Left lung (tissue), 14 donors: ENCODE results near the gene MPO. TPM values are rescaled to one million over a fixed set of nuclear protein-coding genes. Genes with fewer than 3 reads are reported as not detected.
A peak's percentile ranks its signal among the peaks of the same experiment; 100 is the strongest.

ENCODE experiments used
- ATAC-seq: fragments of 200-7000 bp; cut with Tn5 transposase; one replicate; pipeline ENCODE4 v1.9.1; 2020; ENCODE audit warnings: moderate library complexity
- DNase-seq, 4 donors: peaks; one replicate each; pipeline ENCODE4 v3.0.0-alpha.2; 2013 to 2020
- H3K27ac ChIP-seq, 2 donors: fragments of 200-600 bp; sonication (generic) in 1 of 2; one replicate each; pipeline versions ENCODE4 v1.5.0 to v1.8.0; 2020 to 2021
- H3K27me3 ChIP-seq, 2 donors: fragments of 200-600 bp; sonication (generic) in 1 of 2; one replicate each; pipeline versions ENCODE4 v1.5.0 to v1.8.0; 2020 to 2021
- H3K36me3 ChIP-seq, 2 donors: fragments of 200-600 bp; sonication (generic) in 1 of 2; one replicate each; pipeline versions ENCODE4 v1.5.0 to v1.8.0; 2020 to 2021
- H3K4me1 ChIP-seq, 2 donors: fragments of 200-600 bp; one replicate each; pipeline ENCODE4 v1.8.0; 2021
- H3K4me3 ChIP-seq, 2 donors: fragments of 200-600 bp; sonication (generic) in 1 of 2; one replicate each; pipeline versions ENCODE4 v1.5.0 to v1.8.0; 2020 to 2021; ENCODE audit warnings: mild to moderate bottlenecking in 1 of 2
- H3K9me3 ChIP-seq, 2 donors: fragments of 200-600 bp; sonication (generic) in 1 of 2; one replicate each; pipeline versions ENCODE4 v1.5.0 to v1.8.0; 2020 to 2021
- intact Hi-C, 2 donors: fragments of 100-400 bp; cut with DNase I; formaldehyde crosslinking; loops; one replicate each; pipeline versions ENCODE4 v1.11.2 to v1.14.2; 2022
- long read RNA-seq, 12 donors: library from polyadenylated mRNA in 2 of 12; unstranded in 2 of 12; transcript quantifications; one replicate each; pipeline ENCODE4 v2.0.0 and lab custom pipeline, GENCODE V29; 2019 to 2026
- polyA plus RNA-seq, 6 donors: library from polyadenylated mRNA; unstranded; fragments of 120-200 nt; gene quantifications; one replicate each; pipeline ENCODE4 v1.2.1, GENCODE V29; 2013; ENCODE audit not compliant: insufficient read length in 6 of 6
- total RNA-seq, 2 donors: library from RNA; stranded (reverse); fragmentation: NEBNext Ultra II Directional; extraction: Animal tissue kit (Norgen Biotek cat#: 25700); gene quantifications; one replicate each; pipeline ENCODE4 v1.2.1, GENCODE V29; 2021
- TF ChIP-seq, protein P1 (sequence below), 2 donors: fragments of 200-600 bp; sonication (generic) in 1 of 2; IDR thresholded peaks; one replicate each; pipeline versions ENCODE4 v1.5.0 to v1.8.0; 2021; ENCODE audit warnings: antibody characterized with exemption in 2 of 2
- donor health status: DM: no; HTN: yes; CAD: no.
- donor health status: DM: no; HTN: no; CAD: no.

Gene MPO, protein sequence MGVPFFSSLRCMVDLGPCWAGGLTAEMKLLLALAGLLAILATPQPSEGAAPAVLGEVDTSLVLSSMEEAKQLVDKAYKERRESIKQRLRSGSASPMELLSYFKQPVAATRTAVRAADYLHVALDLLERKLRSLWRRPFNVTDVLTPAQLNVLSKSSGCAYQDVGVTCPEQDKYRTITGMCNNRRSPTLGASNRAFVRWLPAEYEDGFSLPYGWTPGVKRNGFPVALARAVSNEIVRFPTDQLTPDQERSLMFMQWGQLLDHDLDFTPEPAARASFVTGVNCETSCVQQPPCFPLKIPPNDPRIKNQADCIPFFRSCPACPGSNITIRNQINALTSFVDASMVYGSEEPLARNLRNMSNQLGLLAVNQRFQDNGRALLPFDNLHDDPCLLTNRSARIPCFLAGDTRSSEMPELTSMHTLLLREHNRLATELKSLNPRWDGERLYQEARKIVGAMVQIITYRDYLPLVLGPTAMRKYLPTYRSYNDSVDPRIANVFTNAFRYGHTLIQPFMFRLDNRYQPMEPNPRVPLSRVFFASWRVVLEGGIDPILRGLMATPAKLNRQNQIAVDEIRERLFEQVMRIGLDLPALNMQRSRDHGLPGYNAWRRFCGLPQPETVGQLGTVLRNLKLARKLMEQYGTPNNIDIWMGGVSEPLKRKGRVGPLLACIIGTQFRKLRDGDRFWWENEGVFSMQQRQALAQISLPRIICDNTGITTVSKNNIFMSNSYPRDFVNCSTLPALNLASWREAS
- total RNA-seq (1 to 10 TPM; 1.0 to 1.5 TPM), polyA plus RNA-seq (10 to 100 TPM in 5 of 6 donors, 1 to 10 TPM in 1; 6.6 to 15.3 (median 11.4) TPM)
- long read RNA-seq, donor 1, partial matches to known transcripts, result 6 of 7 reads
- long read RNA-seq, donor 1, other reads (novel, unspliced or antisense), result 0 of 7 reads
- long read RNA-seq, donor 2, partial matches to known transcripts, result 0 of 1 reads
- long read RNA-seq, donor 2, other reads (novel, unspliced or antisense), result 0 of 1 reads
- long read RNA-seq, donor 3, transcript MPO-201 (12 exons, 3,215 nt), result major isoform, 5 of 5 reads
- long read RNA-seq, donor 3, partial matches to known transcripts, result 0 of 5 reads
- long read RNA-seq, donor 3, other reads (novel, unspliced or antisense), result 0 of 5 reads
- long read RNA-seq, donor 4, result 0 reads
- long read RNA-seq, donor 5, result 0 reads
- long read RNA-seq, donor 6, partial matches to known transcripts, result 0 of 2 reads
- long read RNA-seq, donor 6, other reads (novel, unspliced or antisense), result 0 of 2 reads
- long read RNA-seq, donor 7, partial matches to known transcripts, result 0 of 3 reads
- long read RNA-seq, donor 7, other reads (novel, unspliced or antisense), result 0 of 3 reads
- long read RNA-seq, donor 8, partial matches to known transcripts, result 0 of 2 reads
- long read RNA-seq, donor 8, other reads (novel, unspliced or antisense), result 0 of 2 reads
- long read RNA-seq, donor 9, result 0 reads
- long read RNA-seq, donor 10, partial matches to known transcripts, result 1 of 2 reads
- long read RNA-seq, donor 10, other reads (novel, unspliced or antisense), result 0 of 2 reads
- long read RNA-seq, donor 11, result 0 reads
- long read RNA-seq, donor 12, partial matches to known transcripts, result 0 of 3 reads
- long read RNA-seq, donor 12, other reads (novel, unspliced or antisense), result 0 of 3 reads

DNA sequence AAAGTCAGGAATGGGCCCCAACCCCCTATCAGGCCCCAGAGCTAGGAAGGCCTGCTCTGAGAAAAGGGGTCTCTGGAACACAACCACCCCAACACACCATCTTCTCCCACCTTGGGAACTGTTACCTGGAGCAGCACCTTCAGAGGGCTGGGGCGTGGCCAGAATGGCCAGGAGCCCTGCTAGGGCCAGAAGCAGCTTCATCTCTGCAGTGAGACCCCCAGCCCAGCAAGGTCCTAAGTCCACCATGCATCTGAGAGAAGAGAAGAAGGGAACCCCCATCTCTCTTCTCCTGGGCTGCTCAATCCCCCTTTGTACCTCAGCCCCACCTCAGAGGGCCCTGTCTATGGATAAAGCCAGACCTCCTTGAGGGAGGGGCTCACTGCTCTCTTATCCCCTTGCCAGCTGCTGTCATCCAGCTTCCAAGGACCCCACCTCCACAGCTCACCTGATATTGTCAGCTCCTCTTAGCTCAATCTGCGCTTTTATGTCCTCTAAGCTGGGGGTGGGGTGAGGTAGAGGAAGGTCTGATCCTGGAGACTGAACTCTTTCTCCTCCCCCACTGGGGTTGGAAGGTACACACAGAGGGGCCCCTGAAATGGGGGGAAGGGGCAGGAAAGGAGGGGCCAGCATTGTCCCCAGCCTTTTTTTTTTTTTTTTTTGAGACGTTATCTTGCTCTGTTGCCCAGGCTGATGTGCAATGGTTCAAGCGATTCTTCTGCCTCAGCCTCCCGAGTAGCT, at the start of gene MPO:
Gene MPO, minus strand, starts transcription at position 456 of the 738 bp plus-strand sequence. Its CDS starts 177 bp downstream, at position 279.
- intact Hi-C loops, result no loop called here
- peaks cover 7 to 50% of the 10 kb centered on the region in 2 donors for H3K27me3 ChIP-seq
- TF ChIP-seq, protein P1, sequence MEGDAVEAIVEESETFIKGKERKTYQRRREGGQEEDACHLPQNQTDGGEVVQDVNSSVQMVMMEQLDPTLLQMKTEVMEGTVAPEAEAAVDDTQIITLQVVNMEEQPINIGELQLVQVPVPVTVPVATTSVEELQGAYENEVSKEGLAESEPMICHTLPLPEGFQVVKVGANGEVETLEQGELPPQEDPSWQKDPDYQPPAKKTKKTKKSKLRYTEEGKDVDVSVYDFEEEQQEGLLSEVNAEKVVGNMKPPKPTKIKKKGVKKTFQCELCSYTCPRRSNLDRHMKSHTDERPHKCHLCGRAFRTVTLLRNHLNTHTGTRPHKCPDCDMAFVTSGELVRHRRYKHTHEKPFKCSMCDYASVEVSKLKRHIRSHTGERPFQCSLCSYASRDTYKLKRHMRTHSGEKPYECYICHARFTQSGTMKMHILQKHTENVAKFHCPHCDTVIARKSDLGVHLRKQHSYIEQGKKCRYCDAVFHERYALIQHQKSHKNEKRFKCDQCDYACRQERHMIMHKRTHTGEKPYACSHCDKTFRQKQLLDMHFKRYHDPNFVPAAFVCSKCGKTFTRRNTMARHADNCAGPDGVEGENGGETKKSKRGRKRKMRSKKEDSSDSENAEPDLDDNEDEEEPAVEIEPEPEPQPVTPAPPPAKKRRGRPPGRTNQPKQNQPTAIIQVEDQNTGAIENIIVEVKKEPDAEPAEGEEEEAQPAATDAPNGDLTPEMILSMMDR (IDR thresholded peaks at IDR 0.05), result no peak

DNA sequence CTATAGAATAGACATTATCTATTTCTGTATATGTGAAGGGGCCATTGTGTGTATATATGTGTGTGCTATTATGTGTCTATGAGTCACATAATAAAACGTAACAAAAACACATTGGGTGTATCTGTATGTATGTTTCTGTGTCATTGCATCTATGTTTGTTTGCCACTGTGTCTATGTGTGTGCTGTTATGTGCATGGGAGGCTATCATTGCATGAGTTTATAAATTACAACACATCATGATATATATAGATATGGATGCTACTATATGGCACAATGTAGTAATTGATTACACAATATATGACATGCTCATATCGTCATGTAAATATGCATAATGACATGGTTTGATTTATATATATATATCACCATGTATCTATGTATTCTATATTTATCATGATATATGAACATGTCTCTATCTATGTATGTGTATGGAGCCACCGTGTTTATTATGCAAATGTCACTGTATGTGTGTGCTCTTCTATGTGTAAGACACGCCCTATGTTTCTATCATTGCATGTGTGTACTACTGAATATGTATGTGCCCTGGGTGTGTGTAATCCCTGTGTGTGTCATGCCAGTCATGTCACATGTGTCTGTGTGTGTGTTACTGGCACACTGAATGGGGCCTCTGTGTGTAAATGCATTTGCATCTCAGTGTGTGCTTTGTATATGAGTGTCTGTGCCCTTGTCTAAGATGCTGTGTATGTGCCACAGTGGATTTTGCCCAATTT, 49.2 kb upstream of the MPO start:
- TF ChIP-seq, protein P1 (IDR thresholded peaks at IDR 0.05), result no peak
- no peaks in the 10 kb centered on the region for H3K9me3 ChIP-seq
- peak overlapping the region in 1 of 2 donors; percentile 86 for H3K4me3 ChIP-seq
- intact Hi-C loops, result no loop called here
- H3K36me3 ChIP-seq, result peaks cover 0 to 9% of the 10 kb centered on the region in 2 donors
- no peak for DNase-seq
- ATAC-seq, result peak; percentile 2
- peak overlapping the region; percentile 87 to 100 for H3K27ac ChIP-seq
- H3K27me3 ChIP-seq, result peaks cover 0 to 32% of the 10 kb centered on the region in 2 donors
- H3K4me1 ChIP-seq, result peaks cover 0 to 55% of the 10 kb centered on the region in 2 donors

More for the DNA sequence above, at the start of gene MPO:
- no peak within 1 kb of the TSS for H3K27ac ChIP-seq
- no peak for DNase-seq
- no peaks in the 10 kb centered on the region for H3K36me3 ChIP-seq
- H3K4me1 ChIP-seq, result peaks cover 4 to 56% of the 10 kb centered on the region in 2 donors
- no peaks in the 10 kb centered on the region for H3K9me3 ChIP-seq
- ATAC-seq, result no peak
- peak within 1 kb of the TSS in 1 of 2 donors; percentile 30 for H3K4me3 ChIP-seq

GRCh38 chr17:58329035-58329809, 48.5 kb upstream of the MPO start:
- DNase-seq (peak in 2 of 4 donors; percentile 81 to 86), ATAC-seq (peak; percentile 54)
- Histone ChIP-seq H3K36me3 (peaks cover 0 to 9% of the 10 kb centered on the region in 2 donors), H3K4me1 (peaks cover 0 to 55% of the 10 kb centered on the region in 2 donors), H3K27me3 (peaks cover 0 to 39% of the 10 kb centered on the region in 2 donors), H3K27ac (peak overlapping the region; percentile 48 to 100), H3K9me3 (no peaks in the 10 kb centered on the region), H3K4me3 (peak overlapping the region in 1 of 2 donors; percentile 86)
- TF ChIP-seq, protein P1 (IDR thresholded peaks at IDR 0.05), result peak in 1 of 2 donors; percentile 44
- intact Hi-C loops, result no loop called here
